Duodenal mucosa (tissue), 2 donors: ENCODE data around the gene TET2.

Experiments
- H3K27ac ChIP-seq: one replicate; pipeline ENCODE4 v1.7.0; 2013; ENCODE audit warnings: low read depth, low read length
- H3K27me3 ChIP-seq, 2 donors: one replicate each; pipeline ENCODE4 v1.7.0; 2013; ENCODE audit warnings: low read length in 2 of 2, control low read depth in 1 of 2; ENCODE audit not compliant: insufficient read depth in 2 of 2, control insufficient read depth in 1 of 2
- H3K36me3 ChIP-seq, 2 donors: one replicate each; pipeline ENCODE4 v1.7.0; 2013; ENCODE audit warnings: low read length in 2 of 2, control low read depth in 1 of 2; ENCODE audit not compliant: insufficient read depth in 2 of 2, control insufficient read depth in 1 of 2
- H3K4me1 ChIP-seq, 2 donors: one replicate each; pipeline ENCODE4 v1.7.0; 2013; ENCODE audit warnings: low read length in 2 of 2, control low read depth in 1 of 2; ENCODE audit not compliant: insufficient read depth in 2 of 2, control insufficient read depth in 1 of 2
- H3K4me3 ChIP-seq, 2 donors: one replicate each; pipeline ENCODE4 v1.7.0; 2013; ENCODE audit warnings: low read length in 2 of 2, low read depth in 1 of 2
- H3K9ac ChIP-seq, 2 donors: one replicate each; pipeline ENCODE4 v1.7.0; 2013; ENCODE audit warnings: low read length in 2 of 2, low read depth in 1 of 2
- H3K9me3 ChIP-seq, 2 donors: one replicate each; pipeline ENCODE4 v1.7.0; 2013; ENCODE audit warnings: low read length in 2 of 2, control low read depth in 1 of 2; ENCODE audit not compliant: control insufficient read depth in 1 of 2

TET2 gene

GRCh38 chr4:105305019-105305836, 158.6 kb downstream of the TET2 start:
- H3K9ac ChIP-seq, result no peak overlapping the region
- H3K27me3 ChIP-seq, result no peaks in the 10 kb centered on the region
- H3K9me3 ChIP-seq, result peaks cover 0 to 6% of the 10 kb centered on the region in 2 donors
- no peak overlapping the region for H3K4me3 ChIP-seq
- no peak overlapping the region for H3K27ac ChIP-seq
- no peaks in the 10 kb centered on the region for H3K36me3 ChIP-seq
- no peaks in the 10 kb centered on the region for H3K4me1 ChIP-seq

GRCh38 chr4:105306158-105306781, 159.6 kb downstream of the TET2 start:
- Histone ChIP-seq H3K4me1 (no peaks in the 10 kb centered on the region), H3K4me3 (no peak overlapping the region), H3K36me3 (no peaks in the 10 kb centered on the region), H3K9me3 (peaks cover 0 to 6% of the 10 kb centered on the region in 2 donors), H3K27me3 (no peaks in the 10 kb centered on the region), H3K9ac (no peak overlapping the region), H3K27ac (no peak overlapping the region)

- Histone ChIP-seq H3K9me3 (peaks cover 0 to 6% of the 10 kb centered on the region in 2 donors), H3K4me1 (no peaks in the 10 kb centered on the region), H3K27me3 (no peaks in the 10 kb centered on the region), H3K36me3 (no peaks in the 10 kb centered on the region), H3K27ac (no peak overlapping the region), H3K4me3 (no peak overlapping the region), H3K9ac (no peak overlapping the region)
Observed at GRCh38 chr4:105306820-105307219, 160.1 kb downstream of the TET2 start.

GRCh38 chr4:105318486-105318885, 171.8 kb downstream of the TET2 start:
- Histone ChIP-seq H3K4me3 (no peak overlapping the region), H3K9ac (no peak overlapping the region)

GRCh38 chr4:105327222-105327621, 180.5 kb downstream of the TET2 start:
- Histone ChIP-seq H3K4me1 (no peaks in the 10 kb centered on the region), H3K4me3 (no peak overlapping the region), H3K27ac (no peak overlapping the region), H3K36me3 (no peaks in the 10 kb centered on the region), H3K9me3 (no peaks in the 10 kb centered on the region), H3K27me3 (no peaks in the 10 kb centered on the region), H3K9ac (no peak overlapping the region)

More at GRCh38 chr4:105318486-105318885, 171.8 kb downstream of the TET2 start:
- Histone ChIP-seq H3K9me3 (peaks cover 0 to 7% of the 10 kb centered on the region in 2 donors), H3K27me3 (no peaks in the 10 kb centered on the region), H3K4me1 (no peaks in the 10 kb centered on the region), H3K36me3 (no peaks in the 10 kb centered on the region), H3K27ac (no peak overlapping the region)

GRCh38 chr4:105327956-105328355, 181.3 kb downstream of the TET2 start:
- Histone ChIP-seq H3K4me1 (no peaks in the 10 kb centered on the region), H3K9me3 (no peaks in the 10 kb centered on the region), H3K4me3 (no peak overlapping the region), H3K27me3 (no peaks in the 10 kb centered on the region), H3K36me3 (no peaks in the 10 kb centered on the region), H3K27ac (no peak overlapping the region), H3K9ac (no peak overlapping the region)

- H3K4me3 ChIP-seq, result no peak overlapping the region
- no peak overlapping the region for H3K9ac ChIP-seq
- H3K27ac ChIP-seq, result no peak overlapping the region
- no peaks in the 10 kb centered on the region for H3K36me3 ChIP-seq
- no peaks in the 10 kb centered on the region for H3K27me3 ChIP-seq
- H3K4me1 ChIP-seq, result no peaks in the 10 kb centered on the region
- no peaks in the 10 kb centered on the region for H3K9me3 ChIP-seq
Observed at GRCh38 chr4:105329081-105329480, 182.4 kb downstream of the TET2 start.
